A673 (cell line): Measurements from ENCODE around the gene ATP5F1E. TPM values are rescaled to one million over a fixed set of nuclear protein-coding genes. Genes with fewer than 3 reads are reported as not detected.
A peak's percentile ranks its signal among the peaks of the same experiment; 100 is the strongest.
"Not testable (repeated sequence)": the region's sequence is repeated elsewhere in the genome, so short reads cannot be mapped to it uniquely, and the experiment has no call there.

Source experiments
- BruUV-seq: library from RNA; stranded (reverse); fragments of 400-500 nt; replicated peaks from 2 replicates; lab custom pipeline; 2021; lab: Mats Ljungman, UMichigan
- CTCF ChIA-PET: fragments of 300-600 bp; sonication (Branson Sonifier 250); formaldehyde crosslinking; loops from one replicate; lab custom pipeline; 2022; ENCODE audit warnings: antibody characterized with exemption; lab: Charles Lee
- POLR2A ChIA-PET: fragments of 300-600 bp; sonication (Branson Sonifier 250); formaldehyde crosslinking; loops from one replicate; lab custom pipeline; 2022; ENCODE audit warnings: antibody characterized with exemption; ENCODE audit not compliant: low non-redundant PET; lab: Charles Lee
- DNase-seq: peaks from one replicate; pipeline ENCODE4 v3.0.0-alpha.2; 2015; ENCODE audit warnings: low spot score
- H3K27ac ChIP-seq: fragments of 200-600 bp; sonication (generic); 2 replicates; pipeline ENCODE4 v1.5.1; 2016; ENCODE audit warnings: mixed run types, low read depth, mild to moderate bottlenecking, mixed read lengths, antibody characterized with exemption, low read length; ENCODE audit not compliant: poor library complexity, severe bottlenecking
- H3K27me3 ChIP-seq: fragments of 200-600 bp; sonication (generic); replicated peaks from 2 replicates; pipeline ENCODE4 v1.6.1; 2017; ENCODE audit warnings: mixed run types, low read depth, mild to moderate bottlenecking, mixed read lengths, antibody characterized with exemption, low read length; ENCODE audit not compliant: insufficient read depth, poor library complexity
- H3K36me3 ChIP-seq: fragments of 200-600 bp; sonication (generic); 2 replicates; pipeline ENCODE4 v1.6.1; 2016; ENCODE audit warnings: mixed run types, mild to moderate bottlenecking, mixed read lengths, antibody characterized with exemption, low read length; ENCODE audit not compliant: insufficient read depth, poor library complexity, severe bottlenecking
- H3K4me1 ChIP-seq: fragments of 200-600 bp; sonication (generic); 2 replicates; pipeline ENCODE4 v1.6.1; 2017; ENCODE audit warnings: mixed run types, mild to moderate bottlenecking, mixed read lengths, antibody characterized with exemption, low read length; ENCODE audit not compliant: insufficient read depth, poor library complexity, severe bottlenecking
- H3K4me3 ChIP-seq: fragments of 200-600 bp; sonication (generic); 2 replicates; pipeline ENCODE4 v1.5.1; 2016; ENCODE audit warnings: low read depth, mixed run types, mild to moderate bottlenecking, mixed read lengths, low read length; ENCODE audit not compliant: poor library complexity, severe bottlenecking
- H3K9me3 ChIP-seq: fragments of 200-600 bp; sonication (generic); 2 replicates; pipeline ENCODE4 v1.6.1; 2016; ENCODE audit warnings: mixed run types, low read depth, mild to moderate bottlenecking, mixed read lengths, antibody characterized with exemption, low read length; ENCODE audit not compliant: poor library complexity, severe bottlenecking
- EZH2 ChIP-seq: fragments of 200-600 bp; sonication (generic); IDR thresholded peaks from 2 replicates; pipeline ENCODE4 v1.6.1; 2017; ENCODE audit warnings: borderline replicate concordance, low read depth, mild to moderate bottlenecking, mixed read lengths, antibody characterized with exemption, low read length; ENCODE audit not compliant: poor library complexity, severe bottlenecking
- intact Hi-C: fragments of 100-400 bp; cut with micrococcal nuclease; formaldehyde crosslinking; loops from one replicate; pipeline ENCODE4 v1.10.0; 2022; ENCODE audit not compliant: unreplicated experiment
- total RNA-seq: library from RNA; stranded (reverse); gene quantifications from 2 replicates; pipeline ENCODE4 v1.2.3, GENCODE V29; 2021
- TF ChIP-seq, protein P1 (sequence below): fragments of 300-800, 200-600 bp; sonication (generic); conservative IDR thresholded peaks from 2 replicates; pipeline ENCODE4 v1.5.1; 2017; ENCODE audit warnings: low read depth, mild to moderate bottlenecking, antibody characterized with exemption, low read length, moderate library complexity, mixed read lengths

Gene ATP5F1E
- total RNA-seq, 1 experiment from 2014 or later, result 76.8 TPM

- Histone ChIP-seq H3K4me1 (peaks cover 10% of the 10 kb centered on the region), H3K9me3 (no peaks in the 10 kb centered on the region), H3K36me3 (peaks cover 41% of the 10 kb centered on the region), H3K4me3 (no peak overlapping the region), H3K27me3 (no peaks in the 10 kb centered on the region), H3K27ac (no peak overlapping the region)
- DNase-seq, result no peak
- CTCF ChIA-PET, result no interaction called here
- no peak for TF ChIP-seq EZH2
- TF ChIP-seq, protein P1, sequence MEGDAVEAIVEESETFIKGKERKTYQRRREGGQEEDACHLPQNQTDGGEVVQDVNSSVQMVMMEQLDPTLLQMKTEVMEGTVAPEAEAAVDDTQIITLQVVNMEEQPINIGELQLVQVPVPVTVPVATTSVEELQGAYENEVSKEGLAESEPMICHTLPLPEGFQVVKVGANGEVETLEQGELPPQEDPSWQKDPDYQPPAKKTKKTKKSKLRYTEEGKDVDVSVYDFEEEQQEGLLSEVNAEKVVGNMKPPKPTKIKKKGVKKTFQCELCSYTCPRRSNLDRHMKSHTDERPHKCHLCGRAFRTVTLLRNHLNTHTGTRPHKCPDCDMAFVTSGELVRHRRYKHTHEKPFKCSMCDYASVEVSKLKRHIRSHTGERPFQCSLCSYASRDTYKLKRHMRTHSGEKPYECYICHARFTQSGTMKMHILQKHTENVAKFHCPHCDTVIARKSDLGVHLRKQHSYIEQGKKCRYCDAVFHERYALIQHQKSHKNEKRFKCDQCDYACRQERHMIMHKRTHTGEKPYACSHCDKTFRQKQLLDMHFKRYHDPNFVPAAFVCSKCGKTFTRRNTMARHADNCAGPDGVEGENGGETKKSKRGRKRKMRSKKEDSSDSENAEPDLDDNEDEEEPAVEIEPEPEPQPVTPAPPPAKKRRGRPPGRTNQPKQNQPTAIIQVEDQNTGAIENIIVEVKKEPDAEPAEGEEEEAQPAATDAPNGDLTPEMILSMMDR, result no peak
- no TSS peak for BruUV-seq
- POLR2A ChIA-PET, result no interaction called here
- intact Hi-C loops, result loop anchor here (5.0 kb wide), 1 partner anchor 48 kb away; the partner anchor contains the start of gene ATP5F1E
Observed at GRCh38 chr20:58984691-58985090, 47.4 kb downstream of the ATP5F1E start.

- H3K4me3 ChIP-seq, BruUV-seq, POLR2A ChIA-PET, H3K9me3 ChIP-seq, CTCF ChIA-PET, H3K27me3 ChIP-seq, DNase-seq, H3K27ac ChIP-seq: not testable (repeated sequence)
- peaks cover 25% of the 10 kb centered on the region for H3K36me3 ChIP-seq
- H3K4me1 ChIP-seq, result peaks cover 10% of the 10 kb centered on the region
- intact Hi-C loops, result loop anchor here (5.0 kb wide), 1 partner anchor 49 kb away; the partner anchor contains the start of gene ATP5F1E
Observed at GRCh38 chr20:58983115-58983468, 49.0 kb downstream of the ATP5F1E start.

- POLR2A ChIA-PET, result no interaction called here
- Histone ChIP-seq H3K27ac (no peak overlapping the region), H3K36me3 (peaks cover 20% of the 10 kb centered on the region), H3K9me3 (no peaks in the 10 kb centered on the region), H3K4me1 (peaks cover 10% of the 10 kb centered on the region), H3K4me3 (peak overlapping the region; percentile 83), H3K27me3 (no peaks in the 10 kb centered on the region)
- no peak for TF ChIP-seq EZH2
- TF ChIP-seq, protein P1, result no peak
- DNase-seq, result no peak
- intact Hi-C loops, result loop anchor here (5.0 kb wide), 1 partner anchor 50 kb away; the partner anchor contains the start of gene ATP5F1E
- CTCF ChIA-PET, result no interaction called here
- BruUV-seq, result no TSS peak
Observed at GRCh38 chr20:58982406-58983114, 49.6 kb downstream of the ATP5F1E start.
